HEK293 (cell line): Measurements from ENCODE around the gene DMKN.
"Not testable (repeated sequence)": the region's sequence is repeated elsewhere in the genome, so short reads cannot be mapped to it uniquely, and the experiment has no call there.

ENCODE experiments used
- CTCF ChIP-seq: fragments of 450-650 bp; formaldehyde crosslinking; IDR thresholded peaks from 2 replicates; pipeline ENCODE4 v1.5.1; 2016; ENCODE audit warnings: missing biosample characterization, missing genetic modification characterization
- PRDM6 ChIP-seq: fragments of 450-650 bp; formaldehyde crosslinking; IDR thresholded peaks from 2 replicates; pipeline ENCODE4 v1.5.1; 2017; ENCODE audit warnings: missing biosample characterization, missing genetic modification characterization
- SALL2 ChIP-seq: fragments of 450-650 bp; formaldehyde crosslinking; IDR thresholded peaks from 2 replicates; pipeline ENCODE4 v1.5.0; 2017; ENCODE audit warnings: missing biosample characterization, mild to moderate bottlenecking, missing genetic modification characterization, borderline replicate concordance
- SCRT2 ChIP-seq: fragments of 450-650 bp; formaldehyde crosslinking; IDR thresholded peaks from 2 replicates; pipeline ENCODE4 v1.5.1; 2016; ENCODE audit warnings: missing biosample characterization, missing genetic modification characterization
- ZBTB11 ChIP-seq: fragments of 450-650 bp; formaldehyde crosslinking; conservative IDR thresholded peaks from 2 replicates; pipeline ENCODE4 v1.5.1; 2016; ENCODE audit warnings: low read depth, missing biosample characterization, missing genetic modification characterization
- ZBTB21 ChIP-seq: fragments of 450-650 bp; formaldehyde crosslinking; IDR thresholded peaks from 2 replicates; pipeline ENCODE4 v1.5.1; 2017; ENCODE audit warnings: missing biosample characterization, missing genetic modification characterization
- ZNF513 ChIP-seq: fragments of 450-650 bp; IDR thresholded peaks from 2 replicates; pipeline ENCODE4 v1.5.1; 2018; ENCODE audit warnings: missing biosample characterization, missing genetic modification characterization
- ZNF624 ChIP-seq: fragments of 450-650 bp; formaldehyde crosslinking; IDR thresholded peaks from 2 replicates; pipeline ENCODE4 v1.5.1; 2017; ENCODE audit warnings: missing biosample characterization, missing genetic modification characterization
- ZNF785 ChIP-seq: fragments of 450-650 bp; formaldehyde crosslinking; IDR thresholded peaks from 2 replicates; pipeline ENCODE4 v1.5.1; 2016; ENCODE audit warnings: missing biosample characterization, missing genetic modification characterization
- ZSCAN30 ChIP-seq: fragments of 450-650 bp; IDR thresholded peaks from 2 replicates; pipeline ENCODE4 v1.5.1; 2018; ENCODE audit warnings: missing biosample characterization, mild to moderate bottlenecking, missing genetic modification characterization, moderate library complexity

GRCh38 chr19:35471075-35471474 lies 42.4 kb downstream of the DMKN start:
- TF ChIP-seq SALL2; CTCF (tag by site-specific recombination); ZNF785; PRDM6; ZBTB11; ZNF513 (tag by site-specific recombination); ZNF624 (tag by site-specific recombination); SCRT2 (tag by site-specific recombination); ZBTB21 (tag by site-specific recombination); ZSCAN30 (tag by site-specific recombination): not testable (repeated sequence)
